Measurements from ENCODE around the gene MVP.
"Not testable (repeated sequence)": the region's sequence is repeated elsewhere in the genome, so short reads cannot be mapped to it uniquely, and the experiment has no call there.

The MVP gene

GRCh38 chr16:29820271-29820701, at the start of gene MVP:
Gene MVP, plus strand, starts transcription at chr16:29820462. Its CDS starts 10,088 bp downstream, at chr16:29830550.
- DNase-seq, result peak; percentile 49

- DNase-seq, result not testable (repeated sequence)
Measured at GRCh38 chr16:29772330-29772729, 47.9 kb upstream of the MVP start.

- no peak for DNase-seq
Measured at GRCh38 chr16:29774730-29775129, 45.5 kb upstream of the MVP start.

GRCh38 chr16:29775742-29776408, 44.4 kb upstream of the MVP start:
- DNase-seq, result no peak

GRCh38 chr16:29777576-29778350, 42.5 kb upstream of the MVP start, which contains the start of gene ZG16:
Gene ZG16, plus strand, starts transcription at chr16:29778256. Its CDS starts 1,011 bp downstream, at chr16:29779267.
- no peak for DNase-seq

- DNase-seq, result no peak
Measured at GRCh38 chr16:29779474-29779873, 40.8 kb upstream of the MVP start.

GRCh38 chr16:29783094-29783953, 36.9 kb upstream of the MVP start:
- not testable (repeated sequence) for DNase-seq

- DNase-seq, result peak; percentile 39
Measured at GRCh38 chr16:29784157-29784556, 36.1 kb upstream of the MVP start.

- DNase-seq, result peak; percentile 81
Measured at GRCh38 chr16:29784901-29785500, 35.3 kb upstream of the MVP start.

- DNase-seq, result not testable (repeated sequence)
Measured at GRCh38 chr16:29787155-29787554, 33.1 kb upstream of the MVP start.

GRCh38 chr16:29789775-29790182, 30.5 kb upstream of the MVP start:
- DNase-seq, result no peak

GRCh38 chr16:29790183-29790948, 29.9 kb upstream of the MVP start, which contains the start of gene KIF22:
Gene KIF22, plus strand, starts transcription at chr16:29790751. Its CDS starts 9 bp downstream, at chr16:29790760.
- peak; percentile 100 for DNase-seq

- peak; percentile 36 for DNase-seq
Measured at GRCh38 chr16:29790949-29791844, 29.1 kb upstream of the MVP start.

- DNase-seq, result peak; percentile 32
Measured at GRCh38 chr16:29791845-29792807, 28.1 kb upstream of the MVP start.

- not testable (repeated sequence) for DNase-seq
Measured at GRCh38 chr16:29793153-29793552, 27.1 kb upstream of the MVP start.

GRCh38 chr16:29794231-29794710, 26.0 kb upstream of the MVP start:
- no peak for DNase-seq

- DNase-seq, result no peak
Measured at GRCh38 chr16:29802416-29802935, 17.8 kb upstream of the MVP start.

GRCh38 chr16:29804020-29804419, 16.2 kb upstream of the MVP start:
- no peak for DNase-seq
